HG03460 (cell line): ENCODE data around the gene SYT17.
"Not testable (repeated sequence)": the region's sequence is repeated elsewhere in the genome, so short reads cannot be mapped to it uniquely, and the experiment has no call there.

Experiments used
- ATAC-seq: cut with Tn5 transposase; IDR thresholded peaks from one replicate; pipeline ENCODE4 v1.9.1; 2021; ENCODE audit not compliant: unreplicated experiment

Gene SYT17

GRCh38 chr16:19172098-19172780, 4.2 kb downstream of the SYT17 start:
- no peak for ATAC-seq

DNA sequence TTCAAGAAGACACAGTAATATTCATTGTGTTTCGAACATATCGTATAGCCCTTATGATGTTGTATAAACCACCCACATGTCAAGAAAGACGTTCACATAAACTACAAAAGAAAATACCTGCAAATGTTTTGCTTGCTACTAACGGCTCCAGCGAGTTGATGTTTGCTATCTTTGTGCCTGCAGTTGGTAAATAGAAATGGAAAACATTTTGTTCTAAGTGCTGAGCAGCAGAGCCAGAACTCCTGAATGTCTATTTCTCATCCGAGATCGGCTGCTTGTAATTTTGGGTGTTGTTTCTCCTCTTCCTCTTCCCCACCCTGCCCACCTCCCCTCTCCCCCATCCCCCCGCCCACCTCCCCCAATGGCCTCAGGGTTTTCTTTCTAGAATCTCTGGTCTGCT, 5.0 kb downstream of the SYT17 start:
- no peak for ATAC-seq

DNA sequence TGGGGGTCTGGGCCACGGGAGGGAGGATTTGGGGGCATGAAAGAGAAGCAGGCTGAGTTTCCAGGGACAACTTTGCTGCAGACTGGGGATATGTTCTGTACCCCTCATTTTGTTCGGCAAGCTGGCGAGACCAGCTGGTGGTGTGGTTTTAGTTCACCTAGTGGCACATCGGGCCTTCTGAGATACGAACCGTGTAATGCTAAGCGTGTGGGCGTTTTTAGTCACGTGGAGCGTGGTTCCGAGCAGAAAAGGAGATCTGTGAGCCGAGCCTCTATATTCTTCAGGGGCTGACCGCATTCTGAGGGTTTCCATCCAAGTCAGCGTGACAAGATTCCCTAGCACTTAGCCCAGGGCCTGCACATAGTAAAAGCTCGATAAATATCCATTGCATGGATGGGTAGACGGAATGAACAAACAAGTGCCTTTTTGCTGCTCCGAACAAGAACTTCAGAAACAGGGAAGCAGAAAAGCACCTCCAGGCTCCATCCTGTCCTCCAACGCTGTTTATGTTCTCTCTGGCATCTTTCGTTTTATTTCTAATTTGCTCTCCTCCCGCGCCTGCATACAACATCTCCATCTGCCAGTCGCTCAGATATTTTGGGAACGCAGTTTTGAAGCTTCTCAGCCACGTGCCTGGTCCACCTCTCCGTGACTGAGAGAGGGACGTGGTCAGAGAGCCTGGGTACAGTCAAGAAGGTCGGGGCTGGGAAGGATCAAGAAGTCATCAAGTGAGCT, 5.8 kb downstream of the SYT17 start:
- ATAC-seq: no peak

DNA sequence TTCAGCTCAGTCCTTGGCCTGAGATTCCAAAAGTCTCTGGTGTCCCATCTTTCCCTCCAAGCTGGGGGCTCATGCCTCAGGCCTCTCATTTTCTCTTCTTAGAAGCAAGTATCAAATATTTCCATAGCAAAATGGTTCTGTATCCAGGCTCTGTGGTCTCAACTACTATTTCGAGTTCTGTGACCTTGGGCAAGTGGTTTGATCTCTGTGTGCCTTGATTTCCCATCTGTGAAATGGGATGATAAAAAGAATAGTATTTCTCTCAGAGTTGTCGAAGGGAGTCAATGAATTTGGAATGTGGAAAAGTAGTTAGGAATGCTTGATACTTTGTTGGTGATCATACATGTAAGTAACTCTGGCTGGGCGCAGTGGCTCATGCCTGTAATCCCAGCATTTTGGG, 6.4 kb downstream of the SYT17 start:
- no peak for ATAC-seq

- ATAC-seq: no peak
Observed at GRCh38 chr16:19175492-19176262, 7.6 kb downstream of the SYT17 start.

- no peak for ATAC-seq
Observed at GRCh38 chr16:19177111-19177739, 9.2 kb downstream of the SYT17 start.

GRCh38 chr16:19179546-19180490, 11.8 kb downstream of the SYT17 start:
- ATAC-seq: no peak

DNA sequence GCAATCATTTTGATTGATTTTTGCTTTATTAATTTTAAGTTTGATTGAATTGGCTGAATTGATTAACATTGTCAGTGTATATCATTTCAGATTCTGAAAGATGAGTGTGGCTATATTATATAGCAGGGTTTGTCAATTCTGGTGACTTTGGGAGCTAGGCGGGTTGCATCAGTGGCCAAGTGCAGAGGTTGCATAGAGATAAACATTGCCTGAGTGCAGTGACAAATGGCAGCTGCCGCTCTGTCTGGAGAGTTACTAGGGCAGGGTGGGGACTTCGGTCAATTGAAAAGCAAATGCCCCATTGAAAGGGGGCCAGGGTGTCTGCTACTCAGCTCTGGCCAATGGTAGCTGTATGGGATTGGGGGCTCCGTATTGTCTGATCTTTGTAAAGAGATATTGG, 12.7 kb downstream of the SYT17 start:
- ATAC-seq: no peak

DNA sequence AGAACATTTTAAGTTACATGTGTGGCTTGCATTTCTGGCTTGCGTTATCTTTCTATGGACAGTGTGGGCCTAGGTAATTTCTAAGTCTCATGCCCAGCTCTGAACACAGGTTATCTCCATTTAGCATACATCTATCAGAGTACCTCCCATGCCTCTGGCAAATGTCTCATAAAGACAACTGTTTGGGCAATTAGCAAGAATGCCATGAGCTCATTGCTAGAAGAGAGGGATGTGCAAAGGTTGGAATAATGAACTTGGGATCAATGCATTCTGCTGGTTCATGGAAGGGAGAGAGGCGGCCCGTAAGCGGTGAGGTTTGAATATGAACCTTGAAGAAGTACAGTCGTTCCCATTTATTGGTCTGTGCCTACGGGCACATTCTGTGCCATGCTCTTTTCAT, 14.4 kb downstream of the SYT17 start:
- no peak for ATAC-seq

- ATAC-seq: no peak
Observed at GRCh38 chr16:19183187-19183586, 15.1 kb downstream of the SYT17 start.

GRCh38 chr16:19184823-19185509, 16.9 kb downstream of the SYT17 start:
- no peak for ATAC-seq

GRCh38 chr16:19185510-19185851, 17.4 kb downstream of the SYT17 start:
- ATAC-seq: no peak

DNA sequence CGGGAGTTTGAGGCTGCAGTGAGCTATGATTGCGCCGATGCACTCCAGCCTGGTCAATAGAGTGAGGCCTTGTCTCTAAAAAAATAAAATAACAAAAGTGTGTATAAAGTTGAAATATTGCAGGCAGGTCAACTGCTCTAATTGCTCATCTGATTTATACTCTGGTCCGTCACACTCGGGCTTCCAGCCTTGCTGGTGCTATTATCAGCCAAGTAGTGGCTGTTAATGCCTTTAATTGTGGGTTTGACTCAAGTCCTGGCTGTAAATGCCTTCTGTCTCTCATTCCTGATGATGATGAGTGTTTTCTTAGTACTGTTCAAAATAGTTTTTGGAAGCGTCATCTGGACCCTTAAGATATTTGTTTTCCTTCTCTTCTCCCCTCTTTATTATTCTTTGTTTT, 18.4 kb downstream of the SYT17 start:
- no peak for ATAC-seq

GRCh38 chr16:19187961-19188360, 19.9 kb downstream of the SYT17 start:
- not testable (repeated sequence) for ATAC-seq

DNA sequence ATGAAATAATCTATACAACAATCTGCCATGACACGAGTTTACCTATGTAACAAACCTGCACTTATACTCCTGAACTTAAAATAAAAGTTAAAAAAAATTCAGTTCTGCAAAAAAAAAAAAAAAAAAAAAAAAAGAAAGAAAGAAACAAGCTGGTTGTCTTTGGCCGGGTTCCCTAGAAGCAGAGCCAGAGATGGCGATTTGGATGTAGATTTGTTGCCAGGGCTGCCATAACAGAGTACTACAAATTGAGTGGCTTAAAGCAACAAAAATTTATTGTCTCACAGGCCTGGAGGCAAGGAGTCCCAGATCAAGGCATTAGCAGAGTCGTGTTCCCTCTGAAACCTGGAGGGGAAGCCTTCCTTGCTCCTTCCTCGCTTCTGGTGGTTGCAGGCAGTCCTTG, 20.4 kb downstream of the SYT17 start:
- no peak for ATAC-seq

DNA sequence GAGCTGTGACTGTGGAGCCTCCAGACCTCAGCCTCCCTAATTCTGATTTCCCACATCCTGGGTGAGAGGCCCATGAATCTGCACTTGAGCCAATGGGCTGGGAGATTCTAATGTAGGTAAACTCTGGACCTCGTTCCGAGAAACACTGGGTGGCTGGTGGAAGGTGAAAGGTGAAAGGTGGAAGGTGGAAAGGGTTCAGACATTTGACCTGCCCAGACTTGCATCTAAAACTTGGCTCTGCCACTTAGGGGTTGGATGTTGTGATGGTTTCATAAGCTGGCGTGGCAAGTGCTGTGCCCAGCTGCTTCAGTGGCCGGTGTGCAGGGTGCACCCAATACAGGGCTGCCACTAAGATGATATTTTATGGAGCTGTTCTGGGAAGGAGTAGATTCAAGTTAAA, 24.8 kb downstream of the SYT17 start:
- no peak for ATAC-seq

GRCh38 chr16:19196871-19197270, 28.8 kb downstream of the SYT17 start:
- no peak for ATAC-seq

GRCh38 chr16:19203374-19203966, 35.4 kb downstream of the SYT17 start:
- no peak for ATAC-seq

DNA sequence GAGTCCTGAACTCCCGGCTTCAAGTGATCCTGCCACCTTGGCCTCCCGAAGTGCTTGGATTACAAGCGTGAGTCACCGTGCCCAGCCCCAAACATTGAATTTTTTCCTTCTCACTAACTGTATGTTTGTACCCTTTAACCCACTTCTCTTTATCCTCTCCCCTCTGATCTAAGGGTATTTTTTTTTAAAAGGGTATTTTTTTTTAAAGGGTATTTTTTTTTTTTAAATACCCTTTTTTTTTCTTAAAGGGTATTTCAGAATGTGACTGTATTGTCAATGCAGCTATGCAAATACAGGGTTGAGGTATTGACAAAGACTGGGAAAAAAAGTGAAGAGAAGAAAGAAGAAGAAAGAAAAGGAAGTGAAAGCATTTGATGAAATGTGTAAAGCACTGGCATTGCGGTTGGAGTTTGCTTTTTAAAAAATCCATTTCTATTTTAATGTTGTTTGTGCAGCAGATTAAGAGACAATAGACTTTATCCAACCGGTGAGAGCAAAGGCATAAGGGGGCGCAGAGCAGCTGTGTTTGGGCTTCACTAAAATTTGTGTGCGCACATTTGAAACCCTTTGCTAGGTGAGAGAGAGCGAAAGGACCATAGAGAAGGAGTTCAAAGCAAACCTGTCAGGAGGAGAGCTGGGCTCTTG, 42.4 kb downstream of the SYT17 start:
- ATAC-seq: peak; percentile 75
